ENCODE measurements around the gene MED6. TPM values are rescaled to one million over a fixed set of nuclear protein-coding genes. Genes with fewer than 3 reads are reported as not detected.

MED6 gene
- total and polyA plus RNA-seq, 9 of the 15 experiments (the other 6 are each of a cell fraction or from before 2014, with no cell fraction given), result 16.9 to 52.0 (median 30.4) TPM

DNA sequence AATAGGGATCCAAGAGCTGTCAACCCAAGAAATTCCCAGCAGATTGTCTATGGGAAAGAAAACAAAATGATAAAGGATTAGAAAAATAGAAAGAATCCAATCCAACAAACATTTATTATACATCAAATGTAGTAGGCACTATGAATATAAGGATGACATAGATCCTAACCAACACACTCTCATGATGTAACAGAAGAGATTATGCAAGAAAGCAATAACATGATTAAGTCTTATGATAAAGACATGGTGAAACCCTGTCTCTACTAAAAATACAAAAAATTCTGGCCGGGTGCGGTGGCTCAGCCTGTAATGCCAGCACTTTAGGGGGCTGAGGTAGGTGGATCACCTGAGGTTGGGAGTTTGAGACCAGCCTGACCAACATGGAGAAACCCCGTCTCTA, 2.7 kb downstream of the MED6 start (continued):
- TF ChIP-seq ZNF274 (IDR thresholded peaks at IDR 0.05; ENCODE audit: borderline replicate concordance, low read depth, low read length), result no peak
- no peak for TF ChIP-seq POU5F1 (IDR thresholded peaks at IDR 0.05; ENCODE audit: borderline replicate concordance, low read depth, low read length, partially characterized antibody)
- TF ChIP-seq CHD4 (IDR thresholded peaks at IDR 0.05; ENCODE audit: insufficient read depth, insufficient replicate concordance, low read depth, low read length, poor library complexity, severe bottlenecking), result no peak
- no peak for TF ChIP-seq ZKSCAN1 (IDR thresholded peaks at IDR 0.05; ENCODE audit: low read depth, low read length)
- no peak for TF ChIP-seq STAG1 (CRISPR knock-in tag; IDR thresholded peaks at IDR 0.05; ENCODE audit: borderline replicate concordance)
- TF ChIP-seq CEBPG (CRISPR knock-in tag; IDR thresholded peaks at IDR 0.05), result no peak
- TF ChIP-seq CEBPG (tag; conservative IDR thresholded peaks at IDR 0.05 in 1 of 2, IDR thresholded peaks at IDR 0.05 in 1 of 2), result no peak
- no peak for TF ChIP-seq DNMT1 (IDR thresholded peaks at IDR 0.05)
- TF ChIP-seq, protein P1, sequence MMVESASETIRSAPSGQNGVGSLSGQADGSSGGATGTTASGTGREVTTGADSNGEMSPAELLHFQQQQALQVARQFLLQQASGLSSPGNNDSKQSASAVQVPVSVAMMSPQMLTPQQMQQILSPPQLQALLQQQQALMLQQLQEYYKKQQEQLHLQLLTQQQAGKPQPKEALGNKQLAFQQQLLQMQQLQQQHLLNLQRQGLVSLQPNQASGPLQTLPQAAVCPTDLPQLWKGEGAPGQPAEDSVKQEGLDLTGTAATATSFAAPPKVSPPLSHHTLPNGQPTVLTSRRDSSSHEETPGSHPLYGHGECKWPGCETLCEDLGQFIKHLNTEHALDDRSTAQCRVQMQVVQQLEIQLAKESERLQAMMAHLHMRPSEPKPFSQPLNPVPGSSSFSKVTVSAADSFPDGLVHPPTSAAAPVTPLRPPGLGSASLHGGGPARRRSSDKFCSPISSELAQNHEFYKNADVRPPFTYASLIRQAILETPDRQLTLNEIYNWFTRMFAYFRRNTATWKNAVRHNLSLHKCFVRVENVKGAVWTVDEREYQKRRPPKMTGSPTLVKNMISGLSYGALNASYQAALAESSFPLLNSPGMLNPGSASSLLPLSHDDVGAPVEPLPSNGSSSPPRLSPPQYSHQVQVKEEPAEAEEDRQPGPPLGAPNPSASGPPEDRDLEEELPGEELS (CRISPR knock-in tag; IDR thresholded peaks at IDR 0.05; ENCODE audit: borderline replicate concordance), result no peak
- TF ChIP-seq BDP1 (IDR thresholded peaks at IDR 0.05; ENCODE audit: insufficient read depth, insufficient read length), result no peak
- TF ChIP-seq GATAD2A (IDR thresholded peaks at IDR 0.05), result no peak
- TF ChIP-seq PPARD (CRISPR knock-in tag; IDR thresholded peaks at IDR 0.05), result no peak

Data from K562 (cell line).